Hematopoietic multipotent progenitor cell treated with erythropoietin and hydrocortisone succinate and interleukin-3 and kit ligand, for 4 days (in vitro differentiated cells): ENCODE results near the gene ADCY9.

Source experiments
- DNase-seq: peaks from one replicate; pipeline ENCODE4 v3.0.0-alpha.2; 2015

The ADCY9 gene

GRCh38 chr16:4025428-4025827 is 90.8 kb downstream of the ADCY9 start:
- DNase-seq, result no peak

- DNase-seq, result no peak
These were observed 94.3 kb downstream of the ADCY9 start for GRCh38 chr16:4021916-4022315.

DNA sequence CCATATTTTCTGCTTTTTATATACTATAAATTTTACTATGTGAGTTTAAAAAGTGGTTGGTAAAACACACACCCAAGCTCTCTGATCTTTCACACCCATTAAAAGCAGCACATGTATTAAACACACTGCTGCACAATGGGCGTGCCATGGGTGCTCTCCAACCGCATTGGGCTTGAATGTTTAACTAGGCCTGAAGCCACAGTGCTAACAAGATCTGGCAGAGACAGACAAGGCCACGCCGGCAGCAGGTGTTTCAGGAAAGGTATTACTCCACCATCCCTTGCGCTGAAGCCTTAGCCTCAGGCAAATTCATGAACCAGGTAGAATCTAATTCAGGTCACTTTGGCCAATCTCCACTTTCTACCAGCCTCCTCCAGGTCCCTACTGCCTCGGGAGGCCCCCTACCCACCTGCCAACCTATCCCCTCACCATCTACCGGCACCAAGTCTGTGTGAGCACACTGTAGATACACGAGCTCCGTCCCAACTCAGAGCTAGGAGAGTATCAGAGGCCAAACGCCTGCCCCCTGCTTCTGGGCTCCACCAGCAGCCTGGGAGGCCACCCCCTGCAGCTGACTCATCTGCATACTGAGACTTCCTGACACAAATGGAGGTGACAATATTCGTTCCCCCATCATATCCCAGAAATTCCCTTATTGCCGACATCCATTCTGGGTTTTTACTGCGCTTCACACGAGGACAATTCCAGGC is 95.0 kb downstream of the ADCY9 start:
- DNase-seq, result no peak

- no peak for DNase-seq
These were observed 96.9 kb downstream of the ADCY9 start for GRCh38 chr16:4019371-4019791.

DNA sequence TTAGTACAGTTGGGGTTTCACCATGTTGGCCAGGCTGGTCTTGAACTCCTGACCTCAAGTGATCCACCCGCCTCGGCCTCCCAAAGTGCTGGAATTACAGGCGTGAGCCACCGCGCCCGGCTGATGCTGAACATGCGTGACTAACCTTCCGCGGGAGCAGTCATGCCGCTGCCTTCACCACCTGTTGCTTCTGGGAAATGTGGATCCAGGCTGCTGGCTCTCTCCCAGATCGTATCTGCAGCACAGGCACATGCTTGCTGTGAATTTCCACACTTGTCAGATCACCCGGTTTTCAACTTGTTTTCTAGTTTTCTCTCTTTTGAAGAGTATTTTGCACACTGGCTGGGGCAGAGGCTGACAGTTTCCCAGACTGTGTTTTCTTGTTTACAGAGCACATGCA is 97.9 kb downstream of the ADCY9 start:
- DNase-seq, result no peak

DNA sequence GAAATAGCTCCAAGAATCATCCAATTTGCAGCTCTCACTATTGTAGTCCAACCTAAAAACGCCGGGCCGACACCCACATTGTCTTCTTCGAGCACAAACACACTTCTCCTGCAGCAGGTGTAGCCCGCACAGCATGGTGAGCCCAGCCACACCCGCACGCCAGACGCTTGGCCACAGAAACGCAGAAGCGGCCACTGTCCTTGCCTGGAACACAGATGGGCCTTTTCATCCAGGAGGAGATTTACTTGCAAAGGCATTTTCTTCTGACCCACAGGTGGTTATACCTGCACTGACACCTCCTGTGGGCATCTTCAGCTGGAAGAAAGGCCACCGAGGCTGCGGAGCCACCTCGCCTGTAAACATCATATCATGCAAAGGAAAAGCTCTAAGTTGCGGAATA is 98.4 kb downstream of the ADCY9 start:
- no peak for DNase-seq

- DNase-seq, result peak; percentile 86
These were observed 99.6 kb downstream of the ADCY9 start for GRCh38 chr16:4016658-4017057.

- DNase-seq, result no peak
These were observed 100.3 kb downstream of the ADCY9 start for GRCh38 chr16:4016005-4016352.

DNA sequence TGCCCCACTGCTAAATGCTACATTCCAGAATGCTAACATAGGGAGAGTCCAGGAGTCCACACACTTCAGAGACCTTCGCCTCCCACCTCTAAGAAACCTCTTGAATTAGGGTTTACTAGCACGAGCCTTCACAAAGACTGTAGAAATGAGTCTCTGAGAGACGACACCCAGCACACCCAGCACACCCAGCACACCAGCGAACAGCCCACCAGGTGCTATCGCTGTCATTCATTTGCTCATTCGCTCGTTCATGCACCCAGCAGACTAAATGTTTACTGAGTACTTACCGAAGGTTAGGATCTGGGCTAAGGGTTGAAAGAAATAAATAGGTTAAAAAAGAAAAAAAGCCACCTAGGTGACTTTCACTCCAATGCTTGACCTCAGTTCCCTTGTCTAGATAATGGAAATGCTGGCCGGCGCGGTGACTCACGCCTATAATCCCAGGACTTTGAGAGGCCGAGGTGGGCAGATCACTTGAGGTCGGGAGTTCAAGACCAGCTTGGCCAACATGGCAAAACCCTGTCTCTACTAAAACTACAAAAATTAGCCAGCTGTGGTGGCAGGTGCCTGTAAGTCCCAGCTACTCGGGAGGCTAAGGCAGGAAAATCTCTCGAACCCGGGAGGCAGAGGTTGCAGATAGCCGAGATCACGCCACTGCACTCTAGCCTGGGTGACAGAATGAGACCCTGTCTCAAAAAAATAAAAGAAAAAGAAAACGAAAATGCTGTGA is 100.8 kb downstream of the ADCY9 start:
- no peak for DNase-seq

DNA sequence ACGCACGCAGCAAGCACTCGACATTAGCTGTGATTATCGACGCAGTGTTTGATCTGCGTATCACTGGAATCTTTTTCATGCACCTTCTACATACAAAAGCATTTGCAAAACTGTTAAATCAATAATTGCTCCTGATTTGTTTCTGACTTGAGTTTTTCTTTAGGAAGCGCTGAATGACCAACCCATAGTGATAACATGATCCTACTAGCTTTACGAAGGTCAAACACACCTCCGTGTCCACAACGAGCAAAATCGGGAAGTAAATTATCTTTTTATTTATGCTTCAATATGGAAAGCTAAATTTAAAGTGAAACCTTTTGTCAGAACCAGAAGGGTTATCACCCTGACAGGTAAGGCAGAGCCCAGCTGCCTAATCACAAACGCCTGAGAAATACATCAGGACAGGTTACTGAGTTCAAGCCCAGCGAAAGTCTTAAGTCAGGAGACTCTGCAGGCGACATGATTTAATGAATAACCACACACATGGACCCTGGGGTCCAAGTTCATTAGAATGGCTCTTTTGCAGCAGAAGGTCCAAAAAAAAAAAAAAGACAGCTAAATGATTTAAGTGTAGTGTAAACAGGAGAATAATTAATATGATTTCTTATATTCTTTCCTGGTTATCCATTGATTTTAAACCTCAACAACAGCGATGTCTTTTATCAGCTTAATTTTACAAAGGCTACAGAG is 104.2 kb downstream of the ADCY9 start:
- no peak for DNase-seq

DNA sequence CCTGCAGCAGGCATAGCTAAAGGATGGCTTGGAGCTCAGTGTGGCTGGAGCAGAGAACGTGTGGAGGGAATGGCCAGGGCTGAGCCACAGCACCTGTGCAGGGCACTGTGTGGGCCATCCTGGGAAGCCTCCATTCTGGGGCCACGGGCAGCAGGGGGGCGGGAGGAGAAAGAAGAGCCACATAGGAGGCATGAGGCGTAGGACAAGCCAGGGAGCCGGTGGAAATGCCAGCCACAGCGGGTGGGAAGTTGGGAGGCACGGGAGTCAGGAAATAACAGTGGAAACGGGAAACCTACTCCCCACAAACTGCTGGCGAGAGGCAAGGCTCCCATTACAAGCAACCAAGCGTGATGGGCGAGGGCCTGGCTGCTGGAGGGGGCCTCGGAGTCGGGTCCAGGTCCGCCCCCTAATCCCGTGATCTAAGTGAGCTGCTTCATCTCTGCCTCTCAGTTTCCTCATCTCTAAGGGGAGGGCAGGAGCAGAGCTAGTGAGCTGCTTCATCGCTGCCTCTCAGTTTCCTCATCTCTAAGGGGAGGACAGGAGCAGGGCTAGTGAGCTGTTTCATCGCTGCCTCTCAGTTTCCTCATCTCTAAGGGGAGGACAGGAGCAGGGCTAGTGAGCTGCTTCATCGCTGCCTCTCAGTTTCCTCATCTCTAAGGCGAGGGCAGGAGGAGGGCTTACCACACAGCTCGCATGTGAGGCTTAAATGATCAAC is 104.9 kb downstream of the ADCY9 start:
- no peak for DNase-seq

GRCh38 chr16:4010225-4011158 is 105.8 kb downstream of the ADCY9 start:
- DNase-seq, result no peak

- DNase-seq, result no peak
These were observed 107.1 kb downstream of the ADCY9 start for GRCh38 chr16:4009177-4009576.

- no peak for DNase-seq
These were observed 108.1 kb downstream of the ADCY9 start for GRCh38 chr16:4008116-4008515.

DNA sequence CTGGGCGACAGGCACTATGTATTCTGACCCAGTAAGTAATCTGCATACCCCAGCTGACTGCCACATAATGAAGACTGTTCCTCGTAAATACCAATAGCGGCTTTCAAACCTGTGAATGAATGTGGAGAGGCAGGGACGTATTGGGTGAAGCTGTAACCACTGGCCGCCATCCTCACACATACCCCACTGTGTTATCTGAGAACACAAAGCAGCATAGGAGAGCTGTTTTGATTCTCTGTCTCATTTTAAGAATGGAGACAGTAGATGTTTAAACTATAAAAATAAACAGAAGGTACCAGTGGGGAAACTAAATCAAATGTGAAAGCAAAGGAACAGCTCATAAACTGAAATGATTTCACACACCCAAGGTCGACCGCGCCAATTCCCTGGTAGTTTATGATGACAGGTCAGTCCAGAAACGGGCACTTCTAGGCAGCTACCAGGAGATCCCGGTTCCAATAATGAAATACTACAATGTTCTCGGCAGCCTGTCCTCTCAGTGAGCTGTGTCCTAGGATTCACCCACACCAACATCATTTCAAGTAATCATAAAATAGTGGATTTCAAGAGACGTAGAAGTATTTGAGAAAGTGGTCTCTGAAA is 109.7 kb downstream of the ADCY9 start:
- no peak for DNase-seq

- DNase-seq, result no peak
These were observed 110.5 kb downstream of the ADCY9 start for GRCh38 chr16:4005731-4006130.

DNA sequence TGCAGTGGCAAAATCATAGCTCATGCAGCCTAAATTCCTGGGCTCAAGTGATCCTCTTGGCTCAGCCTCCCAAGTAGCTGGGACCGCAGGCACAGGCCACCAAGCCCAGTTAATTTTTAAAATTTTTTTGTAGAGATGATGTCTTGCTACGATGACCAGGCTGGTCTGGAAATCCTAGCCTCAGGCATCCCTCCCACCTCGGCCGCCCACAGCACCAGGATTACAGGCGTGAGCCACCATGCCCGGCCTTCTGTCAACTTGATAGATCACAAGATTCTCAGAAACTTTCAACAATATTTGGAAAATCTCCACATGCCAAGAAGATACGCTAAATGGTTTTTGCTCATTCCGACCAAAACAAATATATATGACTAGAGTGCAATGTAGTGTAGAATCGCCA is 111.0 kb downstream of the ADCY9 start:
- DNase-seq, result no peak

DNA sequence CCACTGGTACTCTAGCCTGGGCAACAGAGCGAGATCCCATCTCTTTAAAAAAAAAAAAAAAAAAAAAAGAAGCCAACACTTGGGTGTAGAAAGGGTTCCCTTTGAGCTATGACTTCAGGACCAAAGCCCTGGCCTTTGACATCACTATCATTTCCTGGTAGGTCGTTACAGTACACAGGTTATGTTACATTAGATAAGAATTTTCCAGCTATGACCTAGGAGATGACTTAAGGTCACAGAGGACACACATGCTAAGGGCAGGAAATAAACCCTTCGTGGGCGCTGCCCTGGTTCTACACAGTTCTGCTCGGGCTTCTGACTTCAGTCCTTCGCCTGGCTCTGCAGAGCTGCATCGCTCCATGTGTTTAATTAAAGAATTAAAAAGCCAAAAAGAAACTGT is 112.0 kb downstream of the ADCY9 start:
- DNase-seq, result no peak

DNA sequence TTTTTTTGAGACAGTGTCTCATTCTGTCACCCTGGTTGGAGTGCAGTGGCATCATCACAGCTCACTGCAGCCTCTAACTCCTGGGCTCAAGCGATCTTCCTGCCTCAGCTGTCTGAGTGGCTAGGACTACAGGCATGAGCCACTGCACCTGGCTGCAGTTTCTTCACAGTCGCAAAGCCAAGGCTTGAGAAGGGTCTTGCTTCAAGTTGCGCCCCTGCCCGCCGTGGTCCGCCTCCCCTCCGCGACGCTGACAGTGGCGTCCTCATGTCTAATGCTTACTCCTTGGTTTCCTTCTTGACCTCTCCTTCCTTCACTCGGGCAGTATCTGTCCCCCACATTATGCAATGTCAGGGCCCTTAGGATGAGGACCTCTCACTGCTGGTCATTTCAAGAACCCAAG is 112.7 kb downstream of the ADCY9 start:
- DNase-seq, result no peak

DNA sequence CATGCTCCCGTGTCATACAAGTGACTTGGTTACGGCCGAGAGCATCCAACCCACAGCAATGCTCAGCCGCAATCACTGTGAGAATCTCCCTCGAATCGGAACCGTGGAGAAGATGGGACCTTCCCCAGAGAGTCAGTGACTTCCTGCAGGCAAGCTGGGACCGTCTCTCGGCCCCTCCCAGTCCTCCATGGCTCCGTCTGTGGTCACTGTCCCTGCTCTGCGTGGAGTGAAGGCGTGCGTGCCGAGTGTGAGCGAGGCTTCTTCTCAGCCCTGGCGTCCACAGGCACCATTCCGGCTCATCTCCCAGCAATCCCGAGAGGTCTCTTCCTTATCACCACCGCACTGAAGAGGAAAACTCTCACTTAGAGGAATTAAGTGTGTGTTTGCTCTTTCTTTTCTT is 113.1 kb downstream of the ADCY9 start:
- no peak for DNase-seq

DNA sequence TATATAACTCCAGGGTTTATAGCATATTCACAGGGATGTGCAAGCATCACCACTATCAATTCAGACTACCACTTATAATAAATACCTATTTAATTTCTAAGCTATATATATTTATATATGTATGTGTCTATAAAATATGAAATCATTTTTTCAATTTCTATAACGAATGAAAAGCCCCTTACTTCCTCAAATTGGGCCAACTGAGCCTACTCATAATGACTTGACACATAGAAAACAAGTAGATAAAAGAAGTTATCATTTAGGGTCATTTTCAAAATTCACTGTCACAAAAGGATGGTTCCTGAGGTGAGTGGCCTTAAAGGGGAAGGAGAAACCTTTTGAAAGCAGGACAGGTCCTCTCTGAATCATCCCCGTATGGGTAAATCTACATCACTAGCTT is 114.1 kb downstream of the ADCY9 start:
- DNase-seq, result peak; percentile 57
